HepG2 (cell line): ENCODE measurements around the gene TIMM13. TPM values are rescaled to one million over a fixed set of nuclear protein-coding genes. Genes with fewer than 3 reads are reported as not detected.

ENCODE experiments used
- ATAC-seq: fragments of 200-7000 bp; cut with Tn5 transposase; 3 replicates; pipeline ENCODE4 v1.9.1; 2020; ENCODE audit warnings: mild to moderate bottlenecking, moderate library complexity
- BruUV-seq: library from RNA; stranded (reverse); fragments of 400-500 nt; replicated peaks from 2 replicates; lab custom pipeline; 2021; lab: Mats Ljungman, UMichigan
- CTCF ChIA-PET: fragments of 300-600 bp; formaldehyde crosslinking; extraction: SDS; loops from one replicate; lab custom pipeline; 2021; ENCODE audit warnings: low total read pairs, inconsistent platforms, low intra/inter-chr PET ratio; lab: Yijun Ruan, JAX
- POLR2A ChIA-PET: fragments of 350-600 bp; sonication (Branson Sonifier 250); formaldehyde crosslinking; loops from one replicate; lab custom pipeline; 2020; ENCODE audit warnings: antibody characterized with exemption, inconsistent platforms; lab: Yijun Ruan, JAX
- DNase-seq: peaks from one replicate; pipeline ENCODE4 v3.0.0-alpha.2; 2015; ENCODE audit warnings: low spot score
- FAIRE-seq: peaks from 3 replicates; lab custom pipeline; 2011; peaks lifted over from hg19 to GRCh38; lab: Jason Lieb, UNC
- H2AFZ ChIP-seq: one replicate; pipeline ENCODE4 v1.6.1; 2011; ENCODE audit warnings: low read length, inconsistent platforms
- H3K27ac ChIP-seq: fragments of 300-600 bp; 3 replicates; pipeline ENCODE4 v1.8.0; 2011; ENCODE audit warnings: mixed run types, mild to moderate bottlenecking, mixed read lengths, low read length, inconsistent platforms; ENCODE audit not compliant: insufficient read depth; ENCODE audit errors: extremely low read length
- H3K27me3 ChIP-seq, 2 experiments: fragments of 200-600 bp in 1 of 2; 2 replicates in 1 of 2; 3 replicates in 1 of 2; pipeline versions ENCODE4 v1.6.0 to v1.8.0; 2011; ENCODE audit warnings: low read length in 2 of 2, mild to moderate bottlenecking in 2 of 2, moderate library complexity in 2 of 2, inconsistent platforms in 1 of 2; ENCODE audit not compliant: insufficient read depth in 2 of 2, control insufficient read depth in 1 of 2
- H3K36me3 ChIP-seq, 2 experiments: fragments of 200-600 bp in 1 of 2; replicated peaks in 1 of 2; 2 replicates in 1 of 2; 3 replicates in 1 of 2; pipeline versions ENCODE4 v1.5.1 to v1.8.0; 2011; ENCODE audit warnings: low read length in 2 of 2, inconsistent platforms in 1 of 2; ENCODE audit not compliant: insufficient read depth in 2 of 2, control insufficient read depth in 1 of 2
- H3K4me1 ChIP-seq: 2 replicates; pipeline ENCODE4 v1.5.1; 2012; ENCODE audit warnings: low read length, inconsistent platforms; ENCODE audit not compliant: insufficient read depth
- H3K4me2 ChIP-seq: 2 replicates; pipeline ENCODE4 v1.6.0; 2011; ENCODE audit warnings: low read depth, low read length, inconsistent platforms
- H3K4me3 ChIP-seq, 3 experiments: fragments of 200-600 bp in 1 of 3; sonication (generic), shearing (Covaris generic) in 1 of 3; replicated peaks in 1 of 3; 2 replicates each; pipeline ENCODE4 v1.5.1; 2011 to 2016; ENCODE audit warnings: low read length in 3 of 3, inconsistent platforms in 2 of 3, low read depth in 2 of 3, mild to moderate bottlenecking in 2 of 3, control low read depth in 1 of 3, mixed read lengths in 1 of 3; ENCODE audit not compliant: insufficient read depth in 1 of 3
- H3K79me2 ChIP-seq: one replicate; pipeline ENCODE4 v1.6.1; 2011; ENCODE audit warnings: low read length, inconsistent platforms; ENCODE audit not compliant: insufficient read depth
- H3K9ac ChIP-seq: 2 replicates; pipeline ENCODE4 v1.6.0; 2011; ENCODE audit warnings: mild to moderate bottlenecking, low read depth, low read length, inconsistent platforms; ENCODE audit not compliant: insufficient read depth
- H3K9me3 ChIP-seq: 2 replicates; pipeline ENCODE4 v1.5.1; 2012; ENCODE audit warnings: mild to moderate bottlenecking, low read length
- H4K20me1 ChIP-seq: 2 replicates; pipeline ENCODE4 v1.6.0; 2011; ENCODE audit warnings: inconsistent platforms, mild to moderate bottlenecking, low read length, moderate library complexity; ENCODE audit not compliant: insufficient read depth
- CREB1 ChIP-seq, 2 experiments: fragments of 450-650 bp in 1 of 2; IDR thresholded peaks; 2 replicates each; pipeline ENCODE4 v1.6.1; 2016 to 2017; ENCODE audit warnings: control low read depth in 1 of 2, mild to moderate bottlenecking in 1 of 2, missing compliant biosample characterization in 1 of 2, missing genetic modification characterization in 1 of 2
- ELF3 ChIP-seq: IDR thresholded peaks from 2 replicates; pipeline ENCODE4 v1.6.1; 2016; ENCODE audit warnings: missing genetic modification reagents, missing compliant biosample characterization
- ERF ChIP-seq: IDR thresholded peaks from 2 replicates; pipeline ENCODE4 v1.6.1; 2018; ENCODE audit warnings: missing biosample characterization, missing genetic modification reagents
- FIP1L1 ChIP-seq: fragments of 200-400 bp; formaldehyde crosslinking; IDR thresholded peaks from 2 replicates; pipeline ENCODE4 v1.6.1; 2018; ENCODE audit warnings: low read depth, mild to moderate bottlenecking, low read length, moderate library complexity, borderline replicate concordance; ENCODE audit not compliant: insufficient read depth
- FOSL2 ChIP-seq: sonication (generic); formaldehyde crosslinking; IDR thresholded peaks from 2 replicates; pipeline ENCODE4 v1.4.0; 2020; ENCODE audit warnings: missing genetic modification reagents
- FOXC1 ChIP-seq: sonication (generic); formaldehyde crosslinking; IDR thresholded peaks from 2 replicates; pipeline ENCODE4 v1.8.0; 2022; ENCODE audit warnings: mild to moderate bottlenecking, missing genetic modification reagents, borderline replicate concordance
- GTF3A ChIP-seq: sonication (generic); formaldehyde crosslinking; conservative IDR thresholded peaks from 2 replicates; pipeline ENCODE4 v1.4.0; 2020; ENCODE audit warnings: mild to moderate bottlenecking, missing genetic modification reagents
- HDAC6 ChIP-seq: fragments of 200-600 bp; sonication (generic); IDR thresholded peaks from 2 replicates; pipeline ENCODE4 v1.7.0; 2017; ENCODE audit warnings: mild to moderate bottlenecking, antibody characterized with exemption, low read length, low read depth
- HNF1A ChIP-seq, 2 experiments: sonication (generic) in 1 of 2; formaldehyde crosslinking in 1 of 2; IDR thresholded peaks; 2 replicates each; pipeline versions ENCODE4 v1.4.0 to v1.6.1; 2016 to 2020; ENCODE audit warnings: borderline replicate concordance in 1 of 2, low read depth in 1 of 2, mild to moderate bottlenecking in 1 of 2, missing genetic modification reagents in 1 of 2
- ISX ChIP-seq: sonication (generic); formaldehyde crosslinking; conservative IDR thresholded peaks from 2 replicates; pipeline ENCODE4 v1.5.0; 2020; ENCODE audit warnings: missing genetic modification reagents
- NFYB ChIP-seq: sonication (generic); formaldehyde crosslinking; IDR thresholded peaks from 2 replicates; pipeline ENCODE4 v1.4.0; 2020; ENCODE audit warnings: missing genetic modification reagents
- RCOR2 ChIP-seq: IDR thresholded peaks from 2 replicates; pipeline ENCODE4 v1.6.1; 2016; ENCODE audit warnings: missing biosample characterization, missing genetic modification reagents
- SIX1 ChIP-seq: sonication (generic); formaldehyde crosslinking; IDR thresholded peaks from 2 replicates; pipeline ENCODE4 v1.4.0; 2020; ENCODE audit warnings: missing genetic modification reagents, borderline replicate concordance
- ZFY ChIP-seq: sonication (generic); formaldehyde crosslinking; IDR thresholded peaks from 2 replicates; pipeline ENCODE4 v1.4.0; 2020; ENCODE audit warnings: missing genetic modification reagents
- ZNF256 ChIP-seq: sonication (generic); formaldehyde crosslinking; conservative IDR thresholded peaks from 2 replicates; pipeline ENCODE4 v1.4.0; 2020; ENCODE audit warnings: missing genetic modification reagents
- ZNF280D ChIP-seq: sonication (generic); formaldehyde crosslinking; IDR thresholded peaks from 2 replicates; pipeline ENCODE4 v1.5.1; 2020; ENCODE audit warnings: mild to moderate bottlenecking, missing genetic modification reagents
- ZNF614 ChIP-seq: IDR thresholded peaks from 2 replicates; pipeline ENCODE4 v1.6.1; 2018; ENCODE audit warnings: missing biosample characterization, missing genetic modification reagents, inconsistent platforms, borderline replicate concordance
- WGBS: methylation state at CpG from one replicate; pipeline ENCODE4 v1.1.6; 2017; ENCODE audit warnings: low lambda C conversion rate; 5-methylcytosine and 5-hydroxymethylcytosine counted together
- in situ Hi-C: cut with HindIII; loops from 2 replicates; pipeline ENCODE4 v1.10.0; 2017; ENCODE audit warnings: low pct_unique_long_range_greater_than_20kb; ENCODE audit not compliant: extremely low pct_ligation_motif_present
- intact Hi-C: fragments of 100-400 bp; cut with micrococcal nuclease; formaldehyde crosslinking; loops from one replicate; pipeline ENCODE4 v1.10.0; 2022; ENCODE audit not compliant: unreplicated experiment
- polyA plus RNA-seq, 8 experiments: library from polyadenylated mRNA; depleted of rRNA in 3 of 8; stranded (reverse) in 7 of 8; unstranded in 1 of 8; fragments of >200 nt; fragmentation: Illumina TruSeq in 4 of 8; extraction: Trizol in 4 of 8; gene quantifications; 2 replicates each; pipeline versions ENCODE4 v1.2.1 to v1.2.3, GENCODE V29; 2011 to 2016; ENCODE audit warnings: low read depth in 4 of 8, missing spikeins in 1 of 8, mixed read lengths in 1 of 8; ENCODE audit not compliant: insufficient read depth in 1 of 8
- total RNA-seq, 5 experiments: library from RNA; depleted of rRNA; stranded (reverse); fragments of >200 nt; fragmentation: Illumina TruSeq; extraction: Trizol; gene quantifications; 2 replicates each; pipeline ENCODE4 v1.2.3, GENCODE V29; 2016; ENCODE audit warnings: low read depth in 1 of 5

Gene TIMM13
- total and polyA plus RNA-seq, 2 of the 13 experiments (the other 11 are each of a cell fraction or from before 2014, with no cell fraction given), result 48.4 to 108 TPM

GRCh38 chr19:2385053-2385721 is 42.2 kb downstream of the TIMM13 start:
- H3K27me3 ChIP-seq, result peaks cover 2 to 9% of the 10 kb centered on the region in 2 experiments; a peak in 3 of 5 replicates
- BruUV-seq, result no TSS peak
- H2AFZ ChIP-seq, result no peak overlapping the region
- in situ Hi-C loops, result no loop called here
- no peak overlapping the region for H3K9ac ChIP-seq
- peak overlapping the region; percentile 74 for H3K4me2 ChIP-seq
- peak overlapping the region; percentile 32 for H3K27ac ChIP-seq
- intact Hi-C loops, result loop anchor here (1.0 kb wide), 1 partner anchor 9 kb away; no protein-coding TSS in a partner anchor
- H3K36me3 ChIP-seq, result no peaks in the 10 kb centered on the region
- H3K79me2 ChIP-seq, result no peaks in the 10 kb centered on the region
- no peaks in the 10 kb centered on the region for H4K20me1 ChIP-seq
- H3K4me3 ChIP-seq, result peak overlapping the region in 2 of 3 experiments; percentile 32 to 61; a peak in 3 of 6 replicates
- H3K9me3 ChIP-seq, result peaks cover 7% of the 10 kb centered on the region; the same call in 1 of the 2 replicates
- 20% methylated on average over 24 of the region's 37 CpGs for WGBS
- FAIRE-seq (peak; percentile 30), DNase-seq (peak; percentile 81), ATAC-seq (peak; percentile 90)
- ChIA-PET CTCF (no interaction called here), POLR2A (interaction anchor here (0.7 to 2.6 kb wide), 5 partner anchors 9 to 91 kb away, joined by 3 to 47 read pairs (median 4); partner anchors contain the start of genes GADD45B and TIMM13)
- H3K4me1 ChIP-seq, result peaks cover 20% of the 10 kb centered on the region
- no peak for TF ChIP-seq NFYB (CRISPR knock-in tag)
- 0 out of 2 replicates have a peak, but pooled peaks have one; percentile 51 for TF ChIP-seq ZNF614
- TF ChIP-seq RCOR2 (CRISPR knock-in tag), result peak; percentile 80
- TF ChIP-seq SIX1 (CRISPR knock-in tag), result peak; percentile 57; the same call in 1 of the 2 replicates
- no peak for TF ChIP-seq GTF3A (CRISPR knock-in tag)
- no peak for TF ChIP-seq FOXC1
- TF ChIP-seq HDAC6, result no peak
- TF ChIP-seq ZNF280D (CRISPR knock-in tag), result peak; percentile 87
- peak; percentile 37; the same call in 1 of the 2 replicates for TF ChIP-seq ERF (CRISPR knock-in tag)
- TF ChIP-seq ISX, result no peak
- peak; percentile 94 for TF ChIP-seq FOSL2
- TF ChIP-seq ELF3 (CRISPR knock-in tag), result peak; percentile 67
- TF ChIP-seq HNF1A (IDR thresholded peaks at IDR 0.05; ENCODE audit: low read depth), result no peak
- no peak for TF ChIP-seq HNF1A (CRISPR knock-in tag; IDR thresholded peaks at IDR 0.05; ENCODE audit: borderline replicate concordance)
- no peak for TF ChIP-seq ZFY (CRISPR knock-in tag)
- TF ChIP-seq FIP1L1, result no peak
- TF ChIP-seq CREB1 (IDR thresholded peaks at IDR 0.05), result peak; percentile 59
- TF ChIP-seq CREB1 (CRISPR knock-in tag; IDR thresholded peaks at IDR 0.05), result no peak
- no peak for TF ChIP-seq ZNF256 (CRISPR knock-in tag)
